WTC11 (cell line): ENCODE results near the gene MYRF. TPM values are rescaled to one million over a fixed set of nuclear protein-coding genes. Genes with fewer than 3 reads are reported as not detected.

ENCODE experiments used
- ATAC-seq: fragments of 200-7000 bp; cut with Tn5 transposase; 2 replicates; pipeline ENCODE4 v1.10.0; 2021; ENCODE audit warnings: mild to moderate bottlenecking, moderate library complexity
- Bru-seq: library from RNA; stranded (reverse); fragments of 400-500 nt; gene quantifications from one replicate; lab custom pipeline; 2021; lab: Mats Ljungman, UMichigan
- CTCF ChIA-PET: fragments of 300-600 bp; sonication (Branson Sonifier 250); formaldehyde crosslinking; loops from one replicate; lab custom pipeline; 2021; ENCODE audit warnings: antibody characterized with exemption; lab: Charles Lee
- POLR2A ChIA-PET: fragments of 350-600 bp; sonication (Branson Sonifier 250); formaldehyde crosslinking; loops from one replicate; lab custom pipeline; 2021; ENCODE audit warnings: antibody characterized with exemption; lab: Charles Lee
- DNase-seq: peaks from one replicate; pipeline ENCODE4 v3.0.0; 2021; ENCODE audit warnings: low spot score
- H3K27ac Mint-ChIP-seq: 2 replicates; pipeline ENCODE4 v1.8.0; 2021; ENCODE audit warnings: mixed read lengths
- H3K27me3 Mint-ChIP-seq: 2 replicates; pipeline ENCODE4 v1.8.0; 2021; ENCODE audit warnings: low read depth, mild to moderate bottlenecking, moderate library complexity, mixed read lengths
- H3K36me3 Mint-ChIP-seq: 2 replicates; pipeline ENCODE4 v1.8.0; 2021; ENCODE audit warnings: mixed read lengths
- H3K4me1 Mint-ChIP-seq: 2 replicates; pipeline ENCODE4 v1.8.0; 2022; ENCODE audit warnings: mixed read lengths
- H3K4me3 Mint-ChIP-seq: 2 replicates; pipeline ENCODE4 v1.8.0; 2021; ENCODE audit warnings: mild to moderate bottlenecking, moderate library complexity, mixed read lengths
- H3K9me3 Mint-ChIP-seq: 2 replicates; pipeline ENCODE4 v1.8.0; 2021; ENCODE audit warnings: mixed read lengths
- E2F5 ChIP-seq: sonication (generic); formaldehyde crosslinking; IDR thresholded peaks from 2 replicates; pipeline ENCODE4 v1.8.1; 2022; ENCODE audit warnings: mild to moderate bottlenecking, moderate library complexity, missing genetic modification reagents
- FOXK1 ChIP-seq: sonication (generic); formaldehyde crosslinking; IDR thresholded peaks from 2 replicates; pipeline ENCODE4 v1.8.0; 2022; ENCODE audit warnings: mild to moderate bottlenecking, moderate library complexity, missing genetic modification reagents
- FOXP1 ChIP-seq: sonication (generic); formaldehyde crosslinking; IDR thresholded peaks from 2 replicates; pipeline ENCODE4 v1.8.0; 2022; ENCODE audit warnings: missing genetic modification reagents, mild to moderate bottlenecking, moderate library complexity, borderline replicate concordance
- MYBL2 ChIP-seq: sonication (generic); formaldehyde crosslinking; IDR thresholded peaks from 2 replicates; pipeline ENCODE4 v1.8.1; 2023; ENCODE audit warnings: mild to moderate bottlenecking, moderate library complexity, missing genetic modification reagents
- NFYB ChIP-seq: sonication (generic); formaldehyde crosslinking; conservative IDR thresholded peaks from 2 replicates; pipeline ENCODE4 v1.8.0; 2022; ENCODE audit warnings: low read depth, missing genetic modification reagents
- OVOL2 ChIP-seq: fragments of 250-450 bp; sonication (Bioruptor Pico); IDR thresholded peaks from 2 replicates; pipeline ENCODE4 v1.9.0; 2021; ENCODE audit warnings: mild to moderate bottlenecking, borderline replicate concordance
- SP1 ChIP-seq: sonication (generic); formaldehyde crosslinking; conservative IDR thresholded peaks from 2 replicates; pipeline ENCODE4 v1.8.1; 2022; ENCODE audit warnings: missing genetic modification reagents
- TCF7 ChIP-seq: sonication (generic); formaldehyde crosslinking; IDR thresholded peaks from 2 replicates; pipeline ENCODE4 v1.8.0; 2022; ENCODE audit warnings: mild to moderate bottlenecking, low read depth, missing genetic modification reagents, moderate library complexity
- TEAD1 ChIP-seq: sonication (generic); formaldehyde crosslinking; IDR thresholded peaks from 2 replicates; pipeline ENCODE4 v1.8.0; 2022; ENCODE audit warnings: mild to moderate bottlenecking, missing genetic modification reagents
- ZNF121 ChIP-seq: sonication (generic); formaldehyde crosslinking; IDR thresholded peaks from 2 replicates; pipeline ENCODE4 v1.8.0; 2023; ENCODE audit warnings: missing genetic modification reagents
- ZNF512 ChIP-seq: sonication (generic); formaldehyde crosslinking; IDR thresholded peaks from 2 replicates; pipeline ENCODE4 v1.8.1; 2022; ENCODE audit warnings: missing genetic modification reagents, borderline replicate concordance
- ZSCAN18 ChIP-seq: fragments of 250-450 bp; sonication (Bioruptor Pico); IDR thresholded peaks from 2 replicates; pipeline ENCODE4 v2.1.2; 2022; ENCODE audit warnings: mild to moderate bottlenecking, moderate library complexity
- long read RNA-seq, 3 experiments: library from RNA in 1 of 3; library from capped mRNA in 1 of 3; library from polyadenylated mRNA in 1 of 3; unstranded in 2 of 3; stranded (forward) in 1 of 3; transcript quantifications; one replicate each; pipeline ENCODE4 v2.0.0, GENCODE V29; 2021
- total RNA-seq: library from RNA; stranded (reverse); gene quantifications from 3 replicates; pipeline ENCODE4 v1.2.3, GENCODE V29; 2021
- TF ChIP-seq, protein P1 (sequence below): sonication (generic); formaldehyde crosslinking; IDR thresholded peaks from 2 replicates; pipeline ENCODE4 v1.8.1; 2023; ENCODE audit warnings: mild to moderate bottlenecking, moderate library complexity, missing genetic modification reagents
- TF ChIP-seq, protein P2 (sequence below): fragments of 250-450 bp; sonication (Bioruptor Pico); IDR thresholded peaks from 2 replicates; pipeline ENCODE4 v1.9.0; 2021; ENCODE audit warnings: mild to moderate bottlenecking

MYRF gene
- total RNA-seq (4.9 to 5.9 TPM (median 5.2 TPM) in 3 replicates), Bru-seq, nascent RNA (percentile 29 among the genes with signal in this experiment)
- long read RNA-seq, experiment 1, partial matches to known transcripts, result 5 of 10 reads
- long read RNA-seq, experiment 1, other reads (novel, unspliced or antisense), result 5 of 10 reads
- long read RNA-seq, experiment 2, partial matches to known transcripts, result 0 of 6 reads
- long read RNA-seq, experiment 2, other reads (novel, unspliced or antisense), result 6 of 6 reads
- long read RNA-seq, experiment 3, result 0 reads

GRCh38 chr11:61752117-61752924, at the start of gene MYRF:
Gene MYRF (plus strand): TSS chr11:61752636. CDS start chr11:61752745, 109 bp downstream.
- H3K27me3 Mint-ChIP-seq, result peaks cover 37% of the 10 kb centered on the region
- DNase-seq (peak; percentile 68), ATAC-seq (peak; percentile 66)
- ChIA-PET POLR2A (interaction anchor here (0.6 kb wide), 1 partner anchor 40 kb away, joined by 3 read pairs; the partner anchor contains the start of genes FEN1 and TMEM258), CTCF (interaction anchor here (0.6 to 3.5 kb wide), 18 partner anchors 8 to 236 kb away, joined by 3 to 23 read pairs (median 4); no protein-coding TSS in a partner anchor)
- no peaks in the 10 kb centered on the region for H3K36me3 Mint-ChIP-seq
- H3K4me1 Mint-ChIP-seq, result peaks cover 30% of the 10 kb centered on the region
- TF ChIP-seq FOXP1 (0 out of 2 replicates have a peak, but pooled peaks have one; percentile 23), FOXK1 (CRISPR knock-in tag) (no peak), SP1 (CRISPR knock-in tag) (0 out of 2 replicates have a peak, but pooled peaks have one; percentile 28), MYBL2 (CRISPR knock-in tag) (0 out of 2 replicates have a peak, but pooled peaks have one; percentile 18), ZNF121 (CRISPR knock-in tag) (peak; percentile 77; the same call in 1 of the 2 replicates)
- TF ChIP-seq, protein P1, sequence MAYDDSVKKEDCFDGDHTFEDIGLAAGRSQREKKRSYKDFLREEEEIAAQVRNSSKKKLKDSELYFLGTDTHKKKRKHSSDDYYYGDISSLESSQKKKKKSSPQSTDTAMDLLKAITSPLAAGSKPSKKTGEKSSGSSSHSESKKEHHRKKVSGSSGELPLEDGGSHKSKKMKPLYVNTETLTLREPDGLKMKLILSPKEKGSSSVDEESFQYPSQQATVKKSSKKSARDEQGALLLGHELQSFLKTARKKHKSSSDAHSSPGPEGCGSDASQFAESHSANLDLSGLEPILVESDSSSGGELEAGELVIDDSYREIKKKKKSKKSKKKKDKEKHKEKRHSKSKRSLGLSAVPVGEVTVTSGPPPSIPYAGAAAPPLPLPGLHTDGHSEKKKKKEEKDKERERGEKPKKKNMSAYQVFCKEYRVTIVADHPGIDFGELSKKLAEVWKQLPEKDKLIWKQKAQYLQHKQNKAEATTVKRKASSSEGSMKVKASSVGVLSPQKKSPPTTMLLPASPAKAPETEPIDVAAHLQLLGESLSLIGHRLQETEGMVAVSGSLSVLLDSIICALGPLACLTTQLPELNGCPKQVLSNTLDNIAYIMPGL, result peak; percentile 71; the same call in 1 of the 2 replicates
- TF ChIP-seq, protein P2, sequence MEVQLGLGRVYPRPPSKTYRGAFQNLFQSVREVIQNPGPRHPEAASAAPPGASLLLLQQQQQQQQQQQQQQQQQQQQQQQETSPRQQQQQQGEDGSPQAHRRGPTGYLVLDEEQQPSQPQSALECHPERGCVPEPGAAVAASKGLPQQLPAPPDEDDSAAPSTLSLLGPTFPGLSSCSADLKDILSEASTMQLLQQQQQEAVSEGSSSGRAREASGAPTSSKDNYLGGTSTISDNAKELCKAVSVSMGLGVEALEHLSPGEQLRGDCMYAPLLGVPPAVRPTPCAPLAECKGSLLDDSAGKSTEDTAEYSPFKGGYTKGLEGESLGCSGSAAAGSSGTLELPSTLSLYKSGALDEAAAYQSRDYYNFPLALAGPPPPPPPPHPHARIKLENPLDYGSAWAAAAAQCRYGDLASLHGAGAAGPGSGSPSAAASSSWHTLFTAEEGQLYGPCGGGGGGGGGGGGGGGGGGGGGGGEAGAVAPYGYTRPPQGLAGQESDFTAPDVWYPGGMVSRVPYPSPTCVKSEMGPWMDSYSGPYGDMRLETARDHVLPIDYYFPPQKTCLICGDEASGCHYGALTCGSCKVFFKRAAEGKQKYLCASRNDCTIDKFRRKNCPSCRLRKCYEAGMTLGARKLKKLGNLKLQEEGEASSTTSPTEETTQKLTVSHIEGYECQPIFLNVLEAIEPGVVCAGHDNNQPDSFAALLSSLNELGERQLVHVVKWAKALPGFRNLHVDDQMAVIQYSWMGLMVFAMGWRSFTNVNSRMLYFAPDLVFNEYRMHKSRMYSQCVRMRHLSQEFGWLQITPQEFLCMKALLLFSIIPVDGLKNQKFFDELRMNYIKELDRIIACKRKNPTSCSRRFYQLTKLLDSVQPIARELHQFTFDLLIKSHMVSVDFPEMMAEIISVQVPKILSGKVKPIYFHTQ (CRISPR knock-in tag), result no peak
- H3K4me3 Mint-ChIP-seq, result peak within 1 kb of the TSS; percentile 77
- H3K27ac Mint-ChIP-seq, result no peak within 1 kb of the TSS
- no peaks in the 10 kb centered on the region for H3K9me3 Mint-ChIP-seq

DNA sequence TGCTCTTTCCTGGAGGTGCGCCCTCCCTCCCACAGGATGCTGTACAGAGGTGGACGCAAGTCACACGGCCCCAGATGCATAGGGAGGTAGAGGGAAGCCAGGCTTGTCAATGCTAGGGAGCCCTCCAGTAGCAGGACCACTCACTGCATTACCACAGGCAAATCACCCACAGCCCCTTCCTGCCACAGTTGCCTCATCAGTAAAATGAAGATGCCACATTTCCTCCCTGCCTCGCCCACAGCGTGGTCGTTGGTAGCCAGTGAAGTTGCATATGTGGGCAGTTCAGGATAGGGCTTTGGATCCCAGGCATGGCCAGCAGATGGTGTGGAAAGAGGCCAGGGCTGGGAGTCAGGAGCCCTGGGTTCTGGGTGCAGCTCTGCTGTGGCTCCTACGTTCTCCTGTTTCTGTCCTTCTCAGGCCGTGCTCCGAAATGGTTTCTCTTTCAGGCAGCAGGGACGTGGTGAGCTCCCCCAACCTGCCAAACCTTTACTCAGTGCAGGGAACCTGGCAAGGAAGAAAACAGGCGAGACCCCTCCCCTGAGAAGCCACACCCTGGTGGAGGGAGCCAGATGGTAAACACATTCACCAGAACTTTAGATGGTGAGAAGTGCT, 49.6 kb upstream of the MYRF start:
- no peak for ATAC-seq
- Mint-ChIP-seq H3K9me3 (no peaks in the 10 kb centered on the region), H3K27ac (no peak overlapping the region), H3K27me3 (no peaks in the 10 kb centered on the region; the same call in 1 of the 2 replicates)
- POLR2A ChIA-PET, result no interaction called here
- DNase-seq, result no peak
- TF ChIP-seq E2F5 (no peak), NFYB (no peak), ZNF512 (no peak), TCF7 (no peak), ZSCAN18 (CRISPR knock-in tag) (no peak), TEAD1 (CRISPR knock-in tag) (no peak), OVOL2 (CRISPR knock-in tag) (no peak)
- TF ChIP-seq, all 79 proteins: peak for 0
- H3K4me3 Mint-ChIP-seq, result no peak overlapping the region
- H3K4me1 Mint-ChIP-seq, result peaks cover 16% of the 10 kb centered on the region
- H3K36me3 Mint-ChIP-seq, result no peaks in the 10 kb centered on the region
- CTCF ChIA-PET, result interaction anchor here (0.6 to 1.3 kb wide), 6 partner anchors 14 to 221 kb away, joined by 3 to 6 read pairs (median 3); no protein-coding TSS in a partner anchor
